Cortex of kidney (tissue), 1 donor: ENCODE results near the gene SDSL.

Experiments used
- DNase-seq: peaks from one replicate; lab custom pipeline; 2025; lab: John Stamatoyannopoulos, UW

The SDSL gene, protein sequence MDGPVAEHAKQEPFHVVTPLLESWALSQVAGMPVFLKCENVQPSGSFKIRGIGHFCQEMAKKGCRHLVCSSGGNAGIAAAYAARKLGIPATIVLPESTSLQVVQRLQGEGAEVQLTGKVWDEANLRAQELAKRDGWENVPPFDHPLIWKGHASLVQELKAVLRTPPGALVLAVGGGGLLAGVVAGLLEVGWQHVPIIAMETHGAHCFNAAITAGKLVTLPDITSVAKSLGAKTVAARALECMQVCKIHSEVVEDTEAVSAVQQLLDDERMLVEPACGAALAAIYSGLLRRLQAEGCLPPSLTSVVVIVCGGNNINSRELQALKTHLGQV

DNA sequence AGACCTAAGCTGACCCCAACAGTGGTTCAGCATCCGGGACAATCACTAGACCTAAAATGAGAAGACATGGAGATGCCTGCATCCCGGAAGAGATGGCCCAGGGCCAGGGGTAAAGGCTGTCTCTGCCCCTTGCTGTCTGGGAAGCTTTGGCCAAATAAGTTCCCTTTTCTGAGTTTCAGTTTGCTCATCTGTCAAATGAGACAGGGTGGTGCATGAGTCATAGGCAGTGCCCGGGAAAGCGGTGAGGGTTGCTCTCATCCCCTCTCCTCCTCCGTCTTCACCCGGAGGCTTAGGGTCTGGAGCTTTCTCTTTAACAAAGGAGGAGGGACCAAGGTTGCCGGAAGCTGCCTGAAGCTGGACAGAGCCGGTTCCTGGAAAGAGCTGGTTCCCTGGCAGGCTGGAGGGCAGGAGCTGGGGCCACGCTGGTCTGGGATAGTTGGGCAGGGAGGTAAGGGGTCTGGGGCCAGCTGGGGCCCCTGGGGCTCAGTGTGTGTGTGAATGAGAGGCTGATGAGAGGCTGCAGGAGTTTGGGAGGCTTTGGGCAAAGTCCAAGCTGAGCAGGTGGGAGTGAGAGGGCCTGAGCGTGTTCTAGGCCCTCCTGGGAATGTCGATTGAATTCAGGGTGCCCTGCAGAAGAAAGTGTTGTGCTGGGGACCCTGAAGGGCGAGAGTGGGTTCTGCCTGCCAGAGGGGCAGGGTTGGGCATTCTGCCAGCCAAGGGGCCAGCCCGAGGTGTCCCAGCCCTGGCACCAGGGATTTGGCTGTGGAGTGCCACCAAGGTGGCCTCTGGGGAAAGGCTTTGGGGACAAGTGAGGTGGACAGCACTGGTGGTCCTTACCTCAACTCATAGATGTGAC, at the start of gene SDSL:
SDSL (plus strand) TSS at position 351 of the 856 bp plus-strand sequence. CDS start 5,603 bp downstream, outside the sequence.
- peak; percentile 14 for DNase-seq

DNA sequence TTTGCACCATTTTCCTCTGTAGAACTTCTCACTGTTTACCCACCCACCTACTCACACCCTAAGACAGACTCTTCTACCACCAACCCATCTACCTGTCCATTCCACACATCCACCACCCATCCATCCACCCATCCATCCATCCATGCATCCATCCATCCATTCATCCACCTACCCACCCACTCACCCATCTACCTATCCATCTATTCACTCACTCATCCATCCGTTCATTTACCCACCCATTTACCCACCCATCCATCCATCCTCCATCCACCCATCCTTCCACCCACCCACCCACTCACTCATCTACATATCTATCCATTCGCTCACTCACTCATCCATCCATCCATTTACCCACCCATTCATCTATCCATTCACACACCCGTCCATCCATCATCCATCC, 48.7 kb upstream of the SDSL start:
- DNase-seq: no peak

DNA sequence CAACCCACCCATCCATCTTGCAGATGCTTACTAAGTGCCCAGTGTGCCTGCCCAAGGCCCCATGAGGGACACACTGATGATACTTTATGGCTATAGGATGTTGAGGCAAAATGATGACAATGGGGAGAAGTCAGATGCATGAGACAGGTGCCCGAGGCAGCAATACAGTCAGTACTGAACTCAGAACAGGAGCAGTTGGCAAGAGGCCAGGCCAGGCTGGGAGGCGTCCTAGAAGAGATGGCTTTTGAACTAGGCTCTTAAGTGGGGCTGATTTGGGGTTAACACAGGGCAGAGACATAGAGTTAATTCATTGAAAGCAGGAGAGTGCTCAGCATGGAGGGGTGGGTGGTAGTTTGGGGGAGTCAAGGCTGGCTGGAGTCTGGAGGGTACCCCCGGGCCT, 48.2 kb upstream of the SDSL start:
- DNase-seq: no peak

DNA sequence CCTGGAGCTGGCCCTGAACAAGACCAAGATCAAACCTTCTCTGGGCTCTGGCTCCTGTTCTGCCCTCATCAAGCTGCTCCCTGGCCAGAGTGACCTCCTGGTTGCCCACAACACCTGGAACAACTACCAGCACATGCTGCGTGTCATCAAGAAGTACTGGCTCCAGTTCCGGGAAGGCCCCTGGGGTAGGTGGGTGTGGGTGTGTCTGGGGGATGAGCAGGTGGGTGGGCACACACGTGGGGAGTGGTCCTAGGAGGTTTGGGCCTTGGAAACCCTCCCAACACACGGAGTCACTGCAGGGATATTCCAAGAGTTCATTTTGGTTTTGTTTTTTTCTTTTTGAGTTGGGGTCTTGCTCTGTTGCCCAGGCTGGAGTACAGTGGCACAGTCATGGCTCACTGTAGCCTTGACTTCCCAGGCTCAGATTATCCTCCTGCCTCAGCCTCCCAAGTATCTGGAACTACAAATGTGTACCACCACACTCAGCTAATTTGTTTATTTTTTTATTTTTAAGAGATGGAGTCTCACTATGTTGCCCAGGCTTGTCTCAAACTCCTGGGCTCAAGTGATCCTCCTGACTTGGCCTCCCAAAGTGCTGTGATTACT, 47.3 kb upstream of the SDSL start:
- no peak for DNase-seq

DNA sequence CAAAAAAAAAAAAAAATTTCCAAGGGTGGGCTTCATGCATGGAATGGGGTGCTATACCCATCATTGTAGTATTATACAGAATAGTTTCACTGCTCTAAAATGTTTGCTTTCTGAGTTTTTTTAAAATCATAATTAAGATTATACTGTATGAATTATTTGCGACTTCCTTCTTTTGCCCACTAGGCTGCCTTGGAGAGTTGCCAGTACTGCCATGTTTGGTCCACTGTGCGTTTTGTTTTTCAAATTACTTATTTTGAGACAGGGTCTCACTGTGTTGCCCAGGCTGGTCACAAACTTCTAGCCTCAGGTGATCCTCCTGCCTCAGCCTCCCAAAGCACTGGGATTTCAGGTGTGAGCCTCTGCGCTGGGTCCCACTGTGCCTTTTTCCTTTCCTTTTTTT, 43.9 kb upstream of the SDSL start:
- DNase-seq: no peak

DNA sequence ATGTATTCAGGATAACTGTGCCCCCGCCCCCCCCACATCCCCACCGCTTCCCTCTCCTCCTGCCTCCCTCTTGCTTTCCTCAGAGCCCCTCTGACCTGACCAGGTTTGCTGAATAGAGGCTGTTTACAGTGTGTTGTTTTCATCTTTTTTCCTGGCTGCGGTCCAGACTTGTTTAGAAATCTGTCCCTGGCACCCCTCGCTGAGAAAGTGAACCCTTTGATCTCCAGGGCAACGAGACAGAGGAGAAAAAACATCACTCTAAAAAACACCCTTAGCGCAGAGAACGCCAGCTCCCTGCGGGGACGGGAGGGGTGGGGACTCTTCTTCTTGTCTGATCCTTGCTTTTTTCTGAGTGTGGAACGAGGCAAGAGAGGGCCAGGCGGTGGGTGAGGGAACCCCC, 41.0 kb upstream of the SDSL start:
- DNase-seq: no peak

DNA sequence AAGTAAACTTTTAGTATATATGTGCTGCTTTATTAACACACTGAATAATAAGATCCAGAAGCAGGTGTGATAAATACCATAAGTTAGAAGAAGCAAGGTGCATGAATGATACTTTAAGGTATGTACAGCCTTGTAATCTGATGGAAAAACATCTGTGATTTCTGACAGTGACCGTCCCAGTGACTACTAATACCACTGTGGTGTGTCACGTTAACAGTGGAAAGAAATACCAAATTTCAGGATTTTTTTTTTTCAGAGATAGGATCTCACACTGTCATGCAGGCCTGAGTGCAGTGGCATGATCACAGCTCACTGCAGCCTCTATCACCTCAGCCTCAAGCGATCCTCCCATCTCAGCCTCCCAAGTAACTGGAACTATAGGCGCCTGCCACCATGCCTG, 40.0 kb upstream of the SDSL start:
- DNase-seq: no peak

DNA sequence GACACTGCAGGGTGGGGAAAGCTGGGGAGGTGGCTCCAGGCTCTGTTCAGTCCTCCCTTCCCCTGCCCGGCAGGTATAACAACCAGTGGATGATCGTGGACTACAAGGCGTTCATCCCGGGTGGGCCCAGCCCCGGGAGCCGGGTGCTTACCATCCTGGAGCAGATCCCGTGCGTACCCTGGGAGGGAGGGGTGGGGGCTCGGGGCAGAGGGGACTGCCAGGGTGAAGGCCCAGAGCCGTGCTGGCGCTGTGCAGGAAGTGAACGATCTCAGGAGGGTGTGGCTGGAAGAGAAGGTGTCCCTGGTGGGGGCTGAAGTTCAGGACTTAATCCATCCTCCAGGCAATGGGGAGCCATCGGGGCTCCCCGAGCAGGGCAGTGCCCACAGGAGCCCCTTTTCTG, 37.4 kb upstream of the SDSL start:
- no peak for DNase-seq

DNA sequence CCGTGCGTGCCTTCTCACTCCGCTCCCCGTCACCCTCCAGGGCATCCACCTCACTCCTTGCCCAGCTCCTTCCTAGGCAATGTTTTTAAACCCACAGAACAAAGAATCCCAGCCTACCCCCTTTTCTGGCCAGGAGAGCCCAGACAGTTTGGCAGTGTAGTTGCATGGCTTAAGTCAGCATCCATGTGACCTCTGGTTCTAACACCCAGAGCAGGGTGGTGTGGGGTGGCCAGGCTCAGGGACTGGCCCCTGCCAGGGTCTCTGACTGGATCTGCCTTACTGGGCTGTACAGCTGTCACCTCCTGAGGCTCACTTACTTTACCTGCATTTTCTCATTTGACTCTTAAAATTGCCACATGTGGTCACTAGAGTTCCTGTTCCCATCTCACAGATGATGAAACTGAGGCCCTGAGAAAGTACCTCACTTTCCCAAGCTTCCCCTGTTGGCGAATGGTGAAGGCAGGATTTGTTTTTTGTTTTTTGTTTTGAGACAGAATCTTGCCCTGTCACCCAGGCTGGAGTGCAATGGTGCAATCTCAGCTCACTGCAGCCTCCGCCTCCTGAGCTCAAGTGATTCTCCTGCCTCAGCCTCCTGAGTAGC, 36.8 kb upstream of the SDSL start:
- no peak for DNase-seq

DNA sequence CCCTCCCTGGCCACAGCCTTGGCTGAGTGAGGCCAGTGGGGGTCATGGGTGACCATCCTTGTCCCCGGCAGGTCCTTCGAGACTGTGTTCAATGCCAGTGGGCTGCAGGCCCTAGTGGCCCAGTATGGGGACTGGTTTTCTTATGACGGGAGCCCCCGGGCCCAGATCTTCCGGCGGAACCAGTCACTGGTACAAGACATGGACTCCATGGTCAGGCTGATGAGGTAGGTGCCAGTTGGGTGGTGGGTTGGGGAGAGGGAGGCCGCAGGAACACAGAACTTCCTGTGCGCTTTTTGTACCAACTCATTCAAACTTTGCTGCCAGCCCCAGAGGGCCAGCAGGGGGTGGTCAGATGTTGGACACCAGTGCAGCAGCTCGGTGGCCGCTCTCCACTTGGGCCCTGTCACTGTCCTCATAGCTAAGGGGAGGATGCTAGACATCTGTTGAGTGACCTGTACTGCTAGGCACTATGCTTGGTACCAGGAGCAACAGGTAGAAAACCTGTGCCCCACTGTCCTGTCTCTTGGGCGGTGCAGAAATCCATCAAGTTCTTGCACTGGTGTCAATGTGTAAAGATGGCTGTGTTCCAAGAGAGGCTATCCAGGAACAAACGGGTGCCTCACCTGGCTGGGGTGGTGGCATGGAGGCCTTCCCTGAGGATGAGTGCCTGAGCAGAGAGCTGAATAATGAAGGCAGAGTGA, 35.2 kb upstream of the SDSL start:
- no peak for DNase-seq

DNA sequence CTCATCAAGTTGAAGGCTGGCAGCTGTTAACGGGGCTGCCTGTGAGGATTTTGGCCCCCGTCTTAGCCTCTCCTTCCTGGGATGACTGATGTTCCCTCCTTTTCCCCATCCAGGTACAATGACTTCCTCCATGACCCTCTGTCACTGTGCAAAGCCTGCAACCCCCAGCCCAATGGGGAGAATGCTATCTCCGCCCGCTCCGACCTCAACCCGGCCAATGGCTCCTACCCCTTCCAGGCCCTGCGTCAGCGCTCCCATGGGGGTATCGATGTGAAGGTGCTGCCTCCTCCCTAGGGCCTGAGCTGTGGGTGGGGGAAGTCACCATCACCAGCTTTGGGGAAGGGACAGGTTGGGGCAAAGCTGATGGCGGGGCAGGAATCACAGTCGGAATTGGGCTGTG, 34.5 kb upstream of the SDSL start:
- no peak for DNase-seq

DNA sequence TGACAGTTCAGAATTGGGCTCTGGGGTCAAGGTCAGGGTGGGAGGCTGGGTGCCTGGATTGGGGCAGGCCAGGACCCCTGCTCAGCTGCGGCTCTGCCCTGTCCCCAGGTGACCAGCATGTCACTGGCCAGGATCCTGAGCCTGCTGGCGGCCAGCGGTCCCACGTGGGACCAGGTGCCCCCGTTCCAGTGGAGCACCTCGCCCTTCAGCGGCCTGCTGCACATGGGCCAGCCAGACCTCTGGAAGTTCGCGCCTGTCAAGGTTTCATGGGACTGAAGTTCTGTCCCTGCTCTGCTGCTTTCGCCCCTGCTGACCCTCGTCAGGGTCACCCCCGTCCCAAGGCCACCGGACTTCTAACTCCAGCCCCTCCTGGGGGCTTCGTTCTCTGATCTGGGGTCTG, 33.8 kb upstream of the SDSL start:
- no peak for DNase-seq

DNA sequence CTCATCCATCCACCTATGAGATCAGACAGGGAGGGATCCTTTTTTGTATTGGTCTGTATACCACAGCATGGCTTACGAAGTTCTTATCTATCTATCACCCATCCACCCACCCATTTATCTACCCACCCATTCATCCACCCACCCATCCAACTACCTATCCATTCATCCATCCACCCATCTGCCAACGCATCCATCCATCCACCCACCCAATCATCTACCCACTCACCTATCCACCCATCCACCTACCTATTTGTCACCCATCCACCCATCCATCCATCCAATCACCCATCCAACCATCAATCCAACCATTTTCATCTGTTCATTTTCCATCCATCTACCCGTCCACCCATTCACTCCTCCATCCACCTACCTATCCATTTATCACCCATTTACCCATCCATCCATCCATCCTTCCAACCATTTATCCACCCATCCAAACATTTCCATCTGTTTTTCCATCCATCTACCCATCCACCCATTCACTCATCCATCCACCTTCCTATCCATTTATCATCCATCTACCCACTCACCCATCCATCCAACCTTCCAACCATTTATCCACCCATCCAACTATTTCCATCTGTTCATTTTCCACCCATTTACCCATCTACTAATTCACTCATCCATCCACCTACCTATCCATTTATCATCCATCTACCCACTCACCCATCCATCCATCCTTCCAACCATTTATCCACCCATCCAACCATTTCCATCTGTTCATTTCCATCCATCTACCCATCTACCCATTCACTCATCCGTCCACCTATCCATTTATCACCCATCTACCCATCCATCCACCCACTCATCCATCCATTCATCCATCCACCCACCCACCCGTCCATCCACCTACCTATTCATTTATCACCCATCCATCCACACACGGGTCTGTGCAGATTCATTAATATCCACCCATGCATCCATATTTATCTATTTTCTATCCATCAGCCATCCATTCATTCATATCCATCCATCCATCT, 31.8 kb upstream of the SDSL start:
- DNase-seq: no peak

DNA sequence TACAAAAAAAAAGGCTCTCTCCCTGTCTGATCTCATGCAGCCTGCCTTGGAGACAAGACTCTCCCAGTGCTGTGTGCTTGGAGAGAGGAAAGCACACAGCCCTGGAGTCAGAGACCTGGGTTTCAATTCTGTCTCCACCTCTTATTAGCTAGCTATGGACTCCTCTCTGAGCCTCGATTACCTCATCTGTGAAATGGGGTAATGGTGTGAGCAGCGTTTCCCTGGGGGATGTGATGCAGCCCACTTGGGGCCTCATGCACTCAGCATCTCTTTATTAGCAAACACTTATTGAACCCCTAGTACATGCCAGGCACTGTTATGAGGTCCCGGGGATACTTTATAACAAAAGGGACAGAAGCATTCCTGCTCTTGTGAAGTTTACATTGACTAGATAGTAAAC, 31.0 kb upstream of the SDSL start:
- DNase-seq: no peak

DNA sequence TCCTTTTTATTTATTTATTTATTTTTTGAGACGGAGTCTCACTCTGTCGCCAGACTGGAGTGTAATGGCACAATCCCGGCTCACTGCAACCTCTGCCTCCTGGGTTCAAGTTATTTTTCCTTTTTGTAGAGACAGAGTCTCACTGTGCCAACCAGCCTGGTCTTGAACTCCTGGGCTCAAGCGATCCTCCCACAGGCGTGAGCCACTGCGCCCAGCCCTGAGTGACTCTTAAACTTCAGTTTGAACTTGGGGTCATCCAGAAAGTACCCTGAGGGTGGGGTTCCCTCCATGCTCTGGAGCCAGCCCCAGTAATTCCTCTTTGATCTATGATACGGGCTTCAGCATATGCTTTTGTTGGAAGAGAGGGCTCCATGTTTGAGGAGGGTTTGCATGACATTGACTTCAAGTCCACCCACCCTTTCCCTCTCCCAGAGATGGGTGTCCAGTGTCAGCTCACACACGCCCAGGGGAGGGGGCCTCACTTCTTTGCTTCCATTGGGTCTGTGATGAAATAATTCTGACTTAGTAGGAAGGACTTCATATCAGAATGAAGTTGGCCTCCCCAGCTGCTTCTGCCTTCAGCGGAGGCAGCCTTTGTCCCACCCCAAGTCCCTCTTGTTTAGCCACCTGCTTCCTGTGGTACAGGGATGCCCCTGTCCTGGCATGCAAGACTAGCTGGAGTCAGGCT, 30.4 kb upstream of the SDSL start:
- DNase-seq: no peak

DNA sequence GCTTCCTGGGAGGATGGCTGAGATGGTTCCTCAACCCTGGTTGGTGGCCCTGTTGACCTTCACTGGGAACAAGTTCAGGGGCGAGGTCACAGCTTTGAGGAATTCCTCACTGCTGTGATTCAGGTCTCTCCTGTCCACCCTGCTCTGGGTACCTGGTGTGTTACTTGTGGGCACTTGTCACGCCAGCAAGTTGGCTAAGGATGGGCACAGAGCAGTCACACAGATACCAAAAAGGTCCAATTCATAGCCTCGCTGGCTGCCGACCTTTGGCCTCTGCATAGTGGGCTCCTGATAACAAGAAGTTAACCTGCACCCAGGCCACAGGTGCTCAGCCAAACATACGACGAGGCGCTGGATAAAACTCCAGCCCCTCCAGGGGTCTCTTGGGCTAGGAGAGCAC, 29.7 kb upstream of the SDSL start:
- DNase-seq: no peak

DNA sequence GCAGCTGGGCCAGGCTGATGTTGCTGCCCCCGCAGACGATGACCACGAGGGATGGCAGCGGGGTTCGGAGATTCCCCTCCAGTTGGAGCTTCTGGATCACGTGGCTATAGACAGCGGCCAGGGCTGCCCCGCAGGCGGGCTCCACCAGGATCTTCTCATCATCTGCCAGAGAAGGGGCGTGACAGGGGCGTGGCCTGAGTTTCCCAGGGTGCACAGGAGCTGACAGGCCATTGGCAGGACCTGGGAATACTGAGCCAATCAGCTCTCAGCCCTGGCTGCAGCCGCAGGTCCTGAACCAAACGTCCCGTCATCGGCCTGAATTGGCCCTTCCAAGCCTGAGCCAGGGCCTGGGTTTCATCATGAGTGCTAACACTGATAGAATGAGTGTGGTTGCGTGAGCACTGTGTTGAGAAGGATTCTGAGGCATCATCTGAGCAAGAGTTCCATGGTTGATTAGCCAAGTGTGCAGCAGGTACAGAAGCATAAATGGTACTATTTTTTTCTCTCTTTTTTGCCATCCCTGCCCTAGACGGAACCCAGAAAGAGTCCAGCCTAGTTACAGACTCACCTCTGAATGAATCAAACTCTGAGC, 29.1 kb upstream of the SDSL start:
- no peak for DNase-seq

DNA sequence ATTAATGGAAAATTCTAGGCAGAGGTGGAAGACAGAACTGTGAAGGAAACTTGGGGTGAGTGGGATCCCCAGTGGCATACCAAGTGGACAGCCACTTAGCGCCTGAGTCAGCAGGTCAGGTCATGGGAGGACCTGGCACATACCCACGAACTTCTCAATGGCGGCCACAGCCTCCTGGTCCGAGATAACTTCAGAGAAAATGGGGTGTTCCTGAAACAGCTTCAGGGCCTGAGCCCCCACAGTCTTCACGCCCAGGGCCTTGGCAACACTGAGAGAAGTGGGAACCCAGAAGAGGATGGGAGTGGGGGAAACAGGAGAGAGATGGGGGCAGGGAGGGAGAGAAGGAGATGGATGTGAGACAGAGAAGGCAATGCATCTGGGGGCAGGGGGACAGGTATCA, 28.4 kb upstream of the SDSL start:
- no peak for DNase-seq

DNA sequence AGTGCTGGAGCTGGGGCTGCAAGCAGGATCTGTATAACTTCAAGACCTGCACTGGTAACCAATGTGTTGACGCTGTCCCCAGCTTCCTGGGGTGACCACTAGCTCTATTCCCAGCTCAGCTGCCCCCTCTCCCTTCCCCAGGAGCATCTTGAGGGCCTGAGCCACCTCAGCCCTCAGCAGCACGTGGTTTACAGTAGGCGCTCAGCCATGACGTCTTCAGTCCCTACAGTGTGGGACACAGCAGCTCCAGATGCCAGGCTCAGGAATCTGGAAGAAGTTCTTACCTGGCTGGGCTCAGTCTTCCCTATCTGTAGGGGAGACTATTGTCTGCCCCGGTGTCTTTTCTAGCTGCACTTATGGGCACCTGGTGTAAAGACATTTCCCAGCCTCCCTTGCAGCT, 27.1 kb upstream of the SDSL start:
- DNase-seq: no peak

DNA sequence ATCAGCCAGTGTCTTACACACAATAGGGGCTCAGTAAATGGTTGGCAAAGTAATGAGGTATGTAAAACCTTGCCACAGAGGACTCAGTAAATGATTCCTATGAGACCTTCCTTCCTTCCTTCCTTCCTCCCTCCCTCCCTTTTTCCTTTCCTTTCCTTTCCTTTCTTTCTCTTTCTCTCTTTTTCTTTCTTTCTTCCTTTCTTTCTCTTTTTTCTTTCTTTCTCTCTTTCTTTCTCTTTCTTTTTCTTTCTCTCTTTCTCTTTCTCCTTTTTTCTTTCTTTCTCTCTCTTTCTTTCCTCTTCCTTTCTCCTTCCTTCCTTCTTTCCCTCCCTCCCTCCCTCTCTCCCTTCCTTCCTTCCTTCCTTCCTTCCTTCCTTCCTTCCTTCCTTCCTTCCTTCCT, 26.0 kb upstream of the SDSL start:
- no peak for DNase-seq
